GM18907 (cell line): ENCODE results near the gene SNED1.

Experiments used
- ATAC-seq: cut with Tn5 transposase; IDR thresholded peaks from one replicate; pipeline ENCODE4 v1.9.1; 2021; ENCODE audit warnings: mild to moderate bottlenecking, moderate library complexity; ENCODE audit not compliant: unreplicated experiment

The SNED1 gene

GRCh38 chr2:240997856-240998705 lies at the start of gene SNED1:
SNED1 (plus strand) TSS chr2:240998618; CDS start chr2:240998838, 220 bp downstream.
- ATAC-seq: no peak

- no peak for ATAC-seq
Observed at GRCh38 chr2:240948905-240949790, 49.3 kb upstream of the SNED1 start.

DNA sequence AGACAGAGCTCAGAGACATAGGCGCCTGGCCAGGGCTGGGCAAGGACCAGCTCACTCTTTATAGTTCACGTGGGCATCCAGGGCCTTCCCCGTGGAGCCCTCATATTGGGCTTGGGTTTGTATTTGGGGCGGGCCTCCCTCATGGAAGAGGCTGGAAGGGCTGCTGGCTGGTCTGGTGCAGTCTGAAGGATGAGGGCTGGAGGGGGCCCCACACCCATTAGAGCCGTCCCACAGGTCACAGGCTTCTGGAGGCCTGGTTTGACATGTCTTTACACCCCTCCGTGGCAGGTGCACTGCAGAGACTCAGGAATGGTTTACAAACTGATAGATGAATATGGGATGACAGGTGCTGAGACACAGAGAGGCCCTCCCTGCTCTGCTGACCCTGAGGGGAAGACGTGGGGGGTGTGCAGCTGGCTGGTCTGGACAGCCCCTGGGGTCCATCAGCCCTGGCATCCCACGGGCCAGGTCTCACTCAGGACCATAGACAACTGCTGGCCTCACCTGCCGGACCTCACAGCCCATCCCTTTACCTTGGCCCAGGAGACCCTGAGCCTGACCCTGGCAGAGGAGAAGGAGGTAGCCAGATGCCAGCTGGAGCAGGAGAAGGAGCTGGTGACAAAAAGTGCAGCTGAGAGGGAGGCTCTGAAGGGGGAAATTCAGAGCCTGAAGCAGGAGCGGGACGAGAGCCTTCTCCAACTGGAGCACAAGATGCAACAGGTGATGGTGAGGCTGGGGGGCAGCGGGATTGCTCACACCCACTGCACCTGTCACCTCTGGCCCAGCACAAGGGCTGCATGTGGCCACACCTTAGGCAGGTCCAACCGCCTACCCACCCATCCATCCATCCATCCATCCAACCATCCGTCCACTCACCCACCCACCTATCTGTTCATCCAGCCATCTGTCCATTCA lies 48.4 kb upstream of the SNED1 start:
- ATAC-seq: no peak

- no peak for ATAC-seq
Observed at GRCh38 chr2:240951045-240951594, 47.3 kb upstream of the SNED1 start.

DNA sequence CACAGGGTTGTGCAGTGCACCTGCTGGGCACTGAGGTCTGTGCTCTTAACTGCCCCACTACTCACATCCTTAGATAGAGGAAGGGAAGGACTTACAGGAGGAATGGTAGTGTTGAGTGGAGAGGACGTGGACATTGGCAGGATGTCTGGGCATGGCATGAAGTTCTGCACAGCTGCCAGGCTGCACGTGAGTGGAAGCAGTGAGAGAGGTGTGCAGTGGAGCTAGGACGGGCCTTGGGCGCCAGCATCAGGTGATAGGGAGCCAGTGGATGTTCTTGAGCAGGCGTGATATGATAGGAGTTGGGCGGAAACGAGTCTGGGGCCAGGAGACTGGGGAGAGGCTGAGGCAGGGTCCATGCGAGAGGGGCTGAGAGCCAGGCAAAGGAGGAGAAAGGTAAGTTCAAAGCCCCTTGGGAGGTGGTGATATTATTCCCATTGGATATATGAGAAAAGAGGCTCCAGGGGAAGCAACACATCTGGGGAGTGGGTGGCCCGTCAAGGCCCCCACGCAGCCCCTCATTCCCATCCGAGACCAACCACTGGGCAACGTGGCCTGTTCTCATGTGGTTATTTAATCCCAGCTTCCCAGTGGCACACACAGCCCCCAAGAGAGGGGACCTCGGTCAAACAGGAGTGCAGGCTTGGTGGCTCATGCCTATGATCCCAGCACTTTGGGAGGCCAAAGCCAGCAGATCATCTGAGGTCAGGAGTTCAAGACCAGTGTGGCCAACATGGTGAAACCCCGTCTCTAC lies 45.7 kb upstream of the SNED1 start:
- ATAC-seq: no peak

- ATAC-seq: no peak
Observed at GRCh38 chr2:240953426-240954410, 44.7 kb upstream of the SNED1 start.

- ATAC-seq: no peak
Observed at GRCh38 chr2:240954436-240955305, 43.7 kb upstream of the SNED1 start.

GRCh38 chr2:240955306-240956170 lies 42.9 kb upstream of the SNED1 start:
- ATAC-seq: no peak

DNA sequence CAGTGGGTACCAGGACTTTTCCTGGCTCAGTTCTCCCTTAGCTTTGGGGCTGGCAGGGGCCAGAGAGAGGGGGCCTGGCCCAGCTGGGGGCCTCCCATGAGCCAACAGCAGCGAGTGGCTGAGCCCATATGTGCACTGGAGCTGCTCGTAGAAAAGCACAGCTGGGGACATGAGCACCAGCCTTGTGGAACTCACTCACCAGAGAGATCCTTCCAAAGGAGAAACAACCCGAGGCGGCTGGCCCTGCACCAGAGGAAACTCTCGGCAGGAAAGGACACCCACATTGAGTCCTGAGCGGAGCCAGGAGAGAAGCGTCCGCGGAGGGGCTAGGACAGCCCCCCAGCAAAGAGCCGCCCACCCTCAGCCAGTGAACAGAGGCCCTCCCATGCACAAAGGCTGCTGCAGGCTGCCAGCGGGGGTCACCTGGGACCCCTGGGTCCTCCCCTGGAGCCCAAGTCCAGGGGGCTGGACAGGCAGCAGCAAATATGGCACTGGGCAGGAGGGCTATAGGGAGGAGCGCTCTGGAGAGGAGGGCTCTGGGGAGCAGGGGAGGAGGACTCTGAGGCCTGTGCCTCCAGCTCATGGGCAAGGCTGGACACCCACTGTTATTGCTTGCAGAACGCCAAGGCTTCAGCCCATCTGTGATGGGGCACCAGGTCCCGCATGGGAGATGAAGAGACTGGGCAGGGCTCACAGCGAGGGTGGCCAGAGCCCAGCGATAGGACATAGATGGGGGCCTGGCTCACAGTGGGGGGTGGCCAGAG lies 42.1 kb upstream of the SNED1 start:
- ATAC-seq: no peak

DNA sequence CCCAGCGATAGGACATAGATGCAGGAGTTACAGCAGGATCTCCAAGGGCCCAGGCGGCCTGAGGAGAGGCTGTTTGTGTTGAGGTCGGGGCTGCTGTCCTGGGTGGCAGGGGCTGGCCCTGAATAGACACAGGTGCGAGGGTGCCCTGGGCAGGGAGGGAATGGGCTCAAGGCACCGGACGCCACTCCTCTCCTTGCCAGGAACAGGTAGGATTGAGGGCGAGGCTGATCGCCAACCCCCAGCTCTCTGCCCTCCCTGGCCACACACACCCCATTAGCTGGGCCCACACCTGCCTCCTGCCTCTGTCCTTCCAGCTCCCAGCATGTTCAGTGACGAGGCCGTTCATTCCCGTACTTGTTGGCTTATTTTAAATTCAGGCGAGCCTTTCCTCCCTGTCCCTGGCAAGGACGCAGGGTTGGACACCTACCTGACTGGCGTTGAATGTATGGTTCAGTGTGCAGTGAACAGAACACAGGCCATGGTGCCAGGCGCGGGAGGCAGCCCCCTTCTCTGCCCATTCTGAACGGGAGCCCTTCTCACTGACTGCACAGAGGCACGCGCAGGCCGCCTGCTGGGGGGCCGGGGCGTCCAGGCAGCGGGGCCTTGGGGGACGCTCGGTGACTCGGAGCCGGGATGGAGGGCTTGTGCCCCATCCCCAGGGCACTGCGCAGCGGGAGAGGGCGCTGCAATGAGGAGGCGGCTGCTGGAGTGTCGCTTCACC lies 41.3 kb upstream of the SNED1 start:
- no peak for ATAC-seq

- ATAC-seq: no peak
Observed at GRCh38 chr2:240957656-240958365, 40.6 kb upstream of the SNED1 start.

GRCh38 chr2:240958366-240959213 lies 39.8 kb upstream of the SNED1 start:
- no peak for ATAC-seq

- no peak for ATAC-seq
Observed at GRCh38 chr2:240959214-240959940, 39.0 kb upstream of the SNED1 start.
